Parathyroid adenoma (tissue), 2 donors: ENCODE data around the gene CA11.

ENCODE experiments used
- H2AFZ ChIP-seq: fragments of 300-600 bp; sonication (generic); one replicate; pipeline ENCODE4 v1.7.0; 2017; ENCODE audit warnings: antibody characterized with exemption, mild to moderate bottlenecking
- H3K27ac ChIP-seq: fragments of 300-600 bp; sonication (generic); one replicate; pipeline ENCODE4 v1.7.0; 2017
- H3K27me3 ChIP-seq: fragments of 300-600 bp; sonication (generic); one replicate; pipeline ENCODE4 v1.7.0; 2017; ENCODE audit warnings: low read length; ENCODE audit not compliant: control insufficient read depth, insufficient read depth
- H3K36me3 ChIP-seq: fragments of 300-600 bp; sonication (generic); one replicate; pipeline ENCODE4 v1.7.0; 2017; ENCODE audit warnings: low read length; ENCODE audit not compliant: control insufficient read depth, insufficient read depth
- H3K4me1 ChIP-seq: fragments of 300-600 bp; sonication (generic); one replicate; pipeline ENCODE4 v1.7.0; 2017; ENCODE audit warnings: control low read depth
- H3K4me2 ChIP-seq: fragments of 300-600 bp; sonication (generic); one replicate; pipeline ENCODE4 v1.7.0; 2017; ENCODE audit warnings: low read length
- H3K4me3 ChIP-seq: fragments of 300-600 bp; sonication (generic); one replicate; pipeline ENCODE4 v1.7.0; 2017; ENCODE audit warnings: low read depth, low read length
- H3K79me2 ChIP-seq: fragments of 300-600 bp; sonication (generic); one replicate; pipeline ENCODE4 v1.7.0; 2017; ENCODE audit warnings: control low read depth
- H3K9ac ChIP-seq: fragments of 300-600 bp; sonication (generic); one replicate; pipeline ENCODE4 v1.7.0; 2017; ENCODE audit warnings: mild to moderate bottlenecking
- H3K9me3 ChIP-seq: fragments of 300-600 bp; sonication (generic); one replicate; pipeline ENCODE4 v1.7.0; 2017; ENCODE audit warnings: low read length; ENCODE audit not compliant: control insufficient read depth
- TF ChIP-seq, protein P1 (sequence below): fragments of 300-600 bp; sonication (generic); IDR thresholded peaks from one replicate; pipeline ENCODE4 v1.7.0; 2017; ENCODE audit warnings: antibody characterized with exemption, mild to moderate bottlenecking
- donor health status: primary hyperparathyroidism.

CA11 gene

DNA sequence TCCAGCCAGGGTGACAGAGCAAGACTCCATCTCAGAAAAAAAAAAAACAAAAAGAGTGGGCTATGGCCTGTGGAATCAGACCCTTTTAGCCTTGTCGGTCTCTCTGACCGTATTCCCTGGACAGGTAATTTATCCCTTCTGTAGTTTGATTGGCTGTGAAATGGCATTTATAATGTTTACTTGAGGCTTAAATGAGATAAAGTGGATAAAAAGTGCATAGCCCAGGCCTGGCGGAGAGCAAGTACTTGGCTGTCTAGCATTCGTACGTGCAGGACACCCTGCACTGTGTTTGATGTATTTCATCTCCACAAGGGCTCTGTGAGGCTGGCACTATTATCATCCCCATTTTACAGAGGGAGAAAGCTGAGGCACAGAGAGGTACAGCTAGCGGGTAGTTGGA is 19.8 kb upstream of the CA11 start:
- Histone ChIP-seq H3K4me1 (no peaks in the 10 kb centered on the region), H3K36me3 (no peaks in the 10 kb centered on the region), H3K27ac (no peak overlapping the region), H3K4me2 (no peak overlapping the region), H3K27me3 (no peaks in the 10 kb centered on the region), H2AFZ (no peak overlapping the region), H3K79me2 (no peaks in the 10 kb centered on the region), H3K9me3 (no peaks in the 10 kb centered on the region), H3K4me3 (no peak overlapping the region), H3K9ac (no peak overlapping the region)
- TF ChIP-seq, protein P1, sequence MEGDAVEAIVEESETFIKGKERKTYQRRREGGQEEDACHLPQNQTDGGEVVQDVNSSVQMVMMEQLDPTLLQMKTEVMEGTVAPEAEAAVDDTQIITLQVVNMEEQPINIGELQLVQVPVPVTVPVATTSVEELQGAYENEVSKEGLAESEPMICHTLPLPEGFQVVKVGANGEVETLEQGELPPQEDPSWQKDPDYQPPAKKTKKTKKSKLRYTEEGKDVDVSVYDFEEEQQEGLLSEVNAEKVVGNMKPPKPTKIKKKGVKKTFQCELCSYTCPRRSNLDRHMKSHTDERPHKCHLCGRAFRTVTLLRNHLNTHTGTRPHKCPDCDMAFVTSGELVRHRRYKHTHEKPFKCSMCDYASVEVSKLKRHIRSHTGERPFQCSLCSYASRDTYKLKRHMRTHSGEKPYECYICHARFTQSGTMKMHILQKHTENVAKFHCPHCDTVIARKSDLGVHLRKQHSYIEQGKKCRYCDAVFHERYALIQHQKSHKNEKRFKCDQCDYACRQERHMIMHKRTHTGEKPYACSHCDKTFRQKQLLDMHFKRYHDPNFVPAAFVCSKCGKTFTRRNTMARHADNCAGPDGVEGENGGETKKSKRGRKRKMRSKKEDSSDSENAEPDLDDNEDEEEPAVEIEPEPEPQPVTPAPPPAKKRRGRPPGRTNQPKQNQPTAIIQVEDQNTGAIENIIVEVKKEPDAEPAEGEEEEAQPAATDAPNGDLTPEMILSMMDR = no peak

- H2AFZ ChIP-seq = no peak overlapping the region
- TF ChIP-seq, protein P1 = no peak
- no peak overlapping the region for H3K9ac ChIP-seq
Measured at GRCh38 chr19:48664476-48664875, 18.5 kb upstream of the CA11 start.

GRCh38 chr19:48663667-48664066 is 17.7 kb upstream of the CA11 start:
- H3K27me3 ChIP-seq = no peaks in the 10 kb centered on the region
- H3K9ac ChIP-seq = no peak overlapping the region
- no peaks in the 10 kb centered on the region for H3K79me2 ChIP-seq
- H3K4me1 ChIP-seq = no peaks in the 10 kb centered on the region
- no peak overlapping the region for H2AFZ ChIP-seq
- no peak overlapping the region for H3K4me2 ChIP-seq
- no peak overlapping the region for H3K4me3 ChIP-seq
- H3K9me3 ChIP-seq = no peaks in the 10 kb centered on the region
- no peaks in the 10 kb centered on the region for H3K36me3 ChIP-seq
- TF ChIP-seq, protein P1 = no peak
- H3K27ac ChIP-seq = no peak overlapping the region

More at GRCh38 chr19:48664476-48664875, 18.5 kb upstream of the CA11 start:
- Histone ChIP-seq H3K79me2 (no peaks in the 10 kb centered on the region), H3K9me3 (no peaks in the 10 kb centered on the region), H3K4me2 (no peak overlapping the region), H3K27ac (no peak overlapping the region), H3K4me3 (no peak overlapping the region), H3K36me3 (no peaks in the 10 kb centered on the region), H3K27me3 (no peaks in the 10 kb centered on the region), H3K4me1 (no peaks in the 10 kb centered on the region)

- Histone ChIP-seq H3K27ac (no peak overlapping the region), H3K9ac (no peak overlapping the region), H3K9me3 (no peaks in the 10 kb centered on the region), H3K4me1 (no peaks in the 10 kb centered on the region), H3K4me2 (no peak overlapping the region), H3K27me3 (no peaks in the 10 kb centered on the region), H2AFZ (no peak overlapping the region), H3K4me3 (no peak overlapping the region), H3K36me3 (no peaks in the 10 kb centered on the region), H3K79me2 (no peaks in the 10 kb centered on the region)
- TF ChIP-seq, protein P1 = no peak
Measured at GRCh38 chr19:48661711-48662090, 15.7 kb upstream of the CA11 start.

DNA sequence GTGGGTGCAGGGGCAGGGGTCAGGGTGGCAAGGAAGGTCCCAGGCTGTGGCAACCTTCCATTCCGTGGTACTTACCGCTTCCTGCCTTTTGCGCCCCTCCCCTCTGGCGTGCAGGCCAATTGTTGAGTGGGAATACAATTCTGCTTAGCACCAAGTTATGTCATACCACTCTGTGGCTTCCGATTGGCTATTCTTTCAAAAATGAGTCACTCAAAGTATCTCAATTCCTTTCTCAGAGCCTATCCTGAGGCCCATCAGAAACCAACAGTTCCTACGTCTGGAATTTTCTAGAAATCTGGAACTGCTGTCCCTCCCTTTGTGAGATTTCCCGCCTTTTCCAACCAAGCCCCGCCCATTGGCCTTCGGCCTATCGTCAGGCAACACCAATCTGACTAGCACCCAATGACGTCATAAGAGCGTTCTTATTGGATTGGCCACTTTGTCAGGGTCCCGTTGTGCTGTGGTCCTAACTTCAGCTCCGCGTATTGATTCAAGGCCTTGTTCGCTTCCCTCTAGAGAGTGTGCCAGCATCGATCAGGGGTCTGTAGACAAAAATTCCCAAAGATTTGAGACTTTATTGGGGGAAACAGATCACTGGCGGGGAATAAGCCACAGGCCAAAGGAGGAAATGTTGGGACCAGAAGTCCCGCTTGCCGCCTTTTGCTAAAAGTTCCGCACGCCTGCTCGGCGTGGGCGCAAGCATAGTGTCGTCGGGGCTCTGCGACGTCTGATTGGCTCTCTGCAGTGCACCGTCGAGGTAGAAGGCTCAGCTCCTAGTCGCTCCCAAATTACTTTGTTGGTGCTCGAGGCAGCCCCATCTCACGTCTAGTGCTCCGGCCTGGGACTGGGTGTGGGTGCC is 15.1 kb upstream of the CA11 start:
- TF ChIP-seq, protein P1 = no peak
- Histone ChIP-seq H3K27me3 (no peaks in the 10 kb centered on the region), H3K9ac (no peak overlapping the region), H3K79me2 (no peaks in the 10 kb centered on the region), H3K4me2 (peak overlapping the region; percentile 36), H3K4me3 (no peak overlapping the region), H3K4me1 (no peaks in the 10 kb centered on the region), H2AFZ (peak overlapping the region; percentile 46), H3K9me3 (no peaks in the 10 kb centered on the region), H3K36me3 (no peaks in the 10 kb centered on the region), H3K27ac (peak overlapping the region; percentile 58)
